HG02571 (cell line): ENCODE measurements around the gene CROCC2.

Experiments used
- ATAC-seq: cut with Tn5 transposase; IDR thresholded peaks from one replicate; pipeline ENCODE4 v1.9.1; 2021; ENCODE audit warnings: mild to moderate bottlenecking, moderate library complexity; ENCODE audit not compliant: unreplicated experiment

Gene CROCC2

DNA sequence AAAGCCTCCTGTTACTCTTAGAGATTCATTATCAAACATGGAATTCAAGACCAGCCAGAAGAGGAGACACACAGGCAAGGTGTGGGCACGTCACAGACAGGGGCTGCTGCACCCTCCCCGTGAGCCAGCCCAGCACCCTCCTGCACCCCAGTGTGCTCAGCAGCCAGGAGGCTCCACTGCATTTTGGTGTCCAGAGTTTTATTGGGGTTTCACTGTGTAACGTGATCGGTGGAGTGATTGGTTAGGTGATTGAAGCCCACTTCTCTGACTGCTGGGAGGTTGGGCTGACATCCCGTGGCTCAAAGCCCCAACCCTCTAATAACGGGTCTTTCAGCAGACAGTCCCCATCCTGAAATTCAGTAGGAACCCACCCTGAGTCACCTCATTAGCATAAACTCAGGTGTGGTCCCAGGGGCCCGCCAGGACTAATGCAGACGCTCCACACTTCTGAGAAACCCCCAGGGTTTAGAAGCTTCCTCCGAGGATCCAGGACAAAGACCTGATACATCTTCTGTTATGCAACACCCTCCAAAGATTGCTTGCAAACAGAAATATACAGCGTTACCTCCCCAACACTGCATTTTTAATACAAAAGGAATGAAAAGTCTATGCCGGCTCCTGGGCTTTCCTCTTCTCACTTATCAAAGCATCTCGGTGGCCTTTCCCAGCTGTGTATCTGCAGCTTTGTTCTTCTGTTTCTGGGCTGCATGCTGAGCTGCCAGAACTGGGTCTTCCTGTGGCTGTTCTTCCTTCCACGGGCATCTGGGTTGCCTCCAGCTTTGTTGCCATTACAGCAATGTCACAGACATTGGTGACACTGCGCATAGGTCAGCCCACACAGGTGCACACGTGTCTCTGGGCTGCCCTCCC lies 48.5 kb downstream of the CROCC2 start:
- no peak for ATAC-seq

GRCh38 chr2:240955306-240956170 lies 49.4 kb downstream of the CROCC2 start:
- ATAC-seq = no peak

DNA sequence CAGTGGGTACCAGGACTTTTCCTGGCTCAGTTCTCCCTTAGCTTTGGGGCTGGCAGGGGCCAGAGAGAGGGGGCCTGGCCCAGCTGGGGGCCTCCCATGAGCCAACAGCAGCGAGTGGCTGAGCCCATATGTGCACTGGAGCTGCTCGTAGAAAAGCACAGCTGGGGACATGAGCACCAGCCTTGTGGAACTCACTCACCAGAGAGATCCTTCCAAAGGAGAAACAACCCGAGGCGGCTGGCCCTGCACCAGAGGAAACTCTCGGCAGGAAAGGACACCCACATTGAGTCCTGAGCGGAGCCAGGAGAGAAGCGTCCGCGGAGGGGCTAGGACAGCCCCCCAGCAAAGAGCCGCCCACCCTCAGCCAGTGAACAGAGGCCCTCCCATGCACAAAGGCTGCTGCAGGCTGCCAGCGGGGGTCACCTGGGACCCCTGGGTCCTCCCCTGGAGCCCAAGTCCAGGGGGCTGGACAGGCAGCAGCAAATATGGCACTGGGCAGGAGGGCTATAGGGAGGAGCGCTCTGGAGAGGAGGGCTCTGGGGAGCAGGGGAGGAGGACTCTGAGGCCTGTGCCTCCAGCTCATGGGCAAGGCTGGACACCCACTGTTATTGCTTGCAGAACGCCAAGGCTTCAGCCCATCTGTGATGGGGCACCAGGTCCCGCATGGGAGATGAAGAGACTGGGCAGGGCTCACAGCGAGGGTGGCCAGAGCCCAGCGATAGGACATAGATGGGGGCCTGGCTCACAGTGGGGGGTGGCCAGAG lies 50.2 kb downstream of the CROCC2 start:
- no peak for ATAC-seq

- ATAC-seq = no peak
These were observed 51.0 kb downstream of the CROCC2 start for GRCh38 chr2:240956935-240957655.

- ATAC-seq = no peak
These were observed 51.7 kb downstream of the CROCC2 start for GRCh38 chr2:240957656-240958365.

DNA sequence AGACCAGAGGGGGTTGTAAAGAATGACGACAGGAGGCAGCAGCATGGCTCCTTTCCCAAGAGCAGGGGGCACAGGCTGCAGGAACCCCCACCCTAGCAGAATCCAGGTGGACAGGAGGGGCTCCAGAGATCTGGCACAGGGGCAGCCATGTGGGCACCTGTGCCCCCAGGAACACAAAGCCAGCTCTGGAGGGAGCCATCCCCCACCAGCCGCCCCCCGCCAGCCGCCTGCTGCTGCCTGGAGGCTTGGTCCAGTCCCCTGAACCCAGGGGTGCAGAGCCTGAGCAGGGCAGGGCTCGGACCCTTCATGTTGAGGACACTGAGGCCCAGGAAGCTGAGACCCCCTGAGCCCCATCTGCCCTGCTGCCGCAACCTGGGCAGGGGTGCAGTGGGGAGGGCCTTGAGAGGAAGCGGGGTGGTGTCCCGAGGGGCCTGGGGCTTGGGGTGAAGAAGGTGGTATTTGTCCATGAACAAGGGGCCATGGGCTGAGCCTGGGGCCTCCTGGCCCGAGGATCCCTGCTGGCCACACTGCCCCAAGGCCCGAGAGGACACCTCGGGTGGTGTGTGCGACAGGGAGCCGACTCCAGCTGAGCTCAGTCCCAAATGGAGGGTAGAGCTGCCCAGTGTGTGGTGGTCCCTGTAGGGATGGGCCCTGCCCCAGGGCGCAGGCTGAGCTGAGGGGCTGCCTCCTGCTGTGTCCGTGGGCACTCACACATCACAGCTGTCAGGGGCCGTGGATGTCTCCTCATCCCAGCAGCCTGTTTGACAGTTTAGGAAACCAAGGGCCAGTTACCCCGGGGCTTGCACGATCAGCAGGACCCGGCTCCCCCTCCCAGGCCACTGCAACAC lies 52.5 kb downstream of the CROCC2 start:
- no peak for ATAC-seq

DNA sequence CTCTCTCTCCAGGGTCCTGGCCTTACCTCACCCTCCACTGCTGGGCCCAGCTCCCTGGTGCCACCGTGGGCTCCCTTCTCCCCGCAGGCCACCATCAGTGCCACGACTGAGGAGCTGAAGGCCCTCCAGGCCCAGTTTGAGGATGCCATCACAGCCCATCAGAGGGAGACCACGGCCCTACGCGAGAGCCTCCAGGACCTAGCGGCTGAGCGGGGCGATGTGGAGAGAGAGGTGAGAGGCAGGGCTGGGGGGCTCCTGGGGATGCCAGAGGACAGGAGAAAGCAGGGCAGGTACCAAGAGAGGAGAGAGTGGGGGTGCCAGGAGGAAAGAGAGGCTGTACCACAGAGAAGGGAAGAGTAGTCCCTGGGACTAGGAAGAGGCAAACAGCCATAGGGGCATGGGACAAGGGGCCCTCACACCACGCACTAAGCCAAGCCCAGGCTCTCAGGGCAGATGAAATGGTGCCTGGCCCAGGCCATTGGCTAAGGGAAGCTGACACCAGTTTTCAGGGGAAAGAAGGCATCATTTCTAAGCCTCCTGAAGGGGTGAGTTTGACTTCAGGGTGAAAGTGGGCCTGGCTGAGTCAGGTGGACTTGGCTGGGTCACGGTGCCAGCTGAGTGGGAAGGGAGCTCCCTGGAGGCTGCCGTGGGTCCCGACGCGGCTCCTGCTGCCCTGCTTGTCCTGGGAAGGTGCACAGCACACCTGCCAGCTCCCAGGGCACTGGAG lies 53.2 kb downstream of the CROCC2 start:
- ATAC-seq = no peak

GRCh38 chr2:240959941-240960308 lies 53.8 kb downstream of the CROCC2 start:
- ATAC-seq = no peak

DNA sequence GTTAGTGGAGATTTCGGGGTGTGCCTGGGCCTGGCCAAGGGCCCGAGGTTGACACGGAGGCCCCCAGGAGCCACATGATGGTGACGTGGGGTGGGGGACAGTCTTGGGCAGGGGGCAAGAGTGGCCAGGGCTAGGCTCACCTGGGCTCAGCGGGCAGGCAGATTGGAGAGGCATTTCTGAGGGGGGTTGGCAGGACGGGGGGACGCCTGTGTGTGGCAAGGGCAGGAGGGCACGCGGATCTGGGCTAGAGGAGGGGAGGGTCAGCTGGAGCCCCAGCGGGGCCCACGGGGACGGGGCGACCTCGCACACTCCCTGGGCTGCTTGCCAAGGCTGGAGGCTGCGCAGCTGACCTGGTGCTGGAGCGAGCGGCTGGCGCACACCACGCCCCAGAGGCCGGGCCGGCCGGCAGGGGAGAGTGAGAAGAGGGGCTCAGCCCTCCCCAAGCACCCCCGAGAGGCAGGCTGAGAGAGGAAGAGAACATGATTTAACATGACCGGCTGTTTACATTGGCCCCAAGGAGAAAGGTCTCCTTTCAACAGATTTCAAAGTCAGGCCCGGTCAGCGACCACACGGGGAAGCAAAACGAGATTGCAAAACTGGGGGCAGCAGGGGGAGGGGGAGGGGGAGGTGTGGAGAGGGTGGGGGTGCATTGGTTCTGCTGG lies 54.3 kb downstream of the CROCC2 start:
- ATAC-seq = no peak

DNA sequence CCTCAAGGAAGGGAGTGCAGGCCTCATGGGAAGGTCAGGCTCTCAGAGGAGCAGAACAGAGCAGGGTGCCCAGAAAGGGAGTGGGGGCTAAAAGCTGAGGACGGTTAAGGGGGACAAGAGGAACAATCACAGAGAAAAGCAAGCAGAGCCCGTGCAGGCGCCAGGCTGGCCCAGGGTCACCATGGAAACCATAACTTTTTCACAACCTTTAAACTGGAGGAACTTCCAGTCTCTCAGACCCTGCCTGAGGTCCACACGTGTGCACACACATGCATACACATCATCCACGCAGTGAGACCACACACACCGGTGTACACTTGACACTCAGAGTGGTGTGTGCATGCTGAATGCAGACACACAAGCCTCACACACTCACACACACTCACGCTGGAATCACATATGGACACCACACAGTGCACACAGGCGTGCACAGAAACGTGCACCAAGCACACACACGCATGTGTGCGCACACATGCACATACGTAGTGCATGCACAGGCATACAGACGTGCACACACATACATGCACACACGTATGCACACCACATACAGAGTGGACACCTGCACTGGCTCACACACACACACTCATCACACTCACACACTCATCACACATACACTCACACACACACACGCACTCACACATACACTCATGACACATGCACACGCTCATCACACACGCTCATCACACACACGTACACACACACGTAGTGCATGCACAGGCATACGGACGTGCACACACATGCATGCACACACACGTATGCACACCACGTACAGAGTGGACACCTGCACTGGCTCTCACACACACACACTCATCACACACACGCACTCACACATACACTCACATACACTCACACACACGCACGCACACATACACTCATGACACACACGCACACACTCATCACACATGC lies 55.1 kb downstream of the CROCC2 start:
- ATAC-seq = no peak

GRCh38 chr2:240961910-240962299 lies 55.8 kb downstream of the CROCC2 start:
- no peak for ATAC-seq

DNA sequence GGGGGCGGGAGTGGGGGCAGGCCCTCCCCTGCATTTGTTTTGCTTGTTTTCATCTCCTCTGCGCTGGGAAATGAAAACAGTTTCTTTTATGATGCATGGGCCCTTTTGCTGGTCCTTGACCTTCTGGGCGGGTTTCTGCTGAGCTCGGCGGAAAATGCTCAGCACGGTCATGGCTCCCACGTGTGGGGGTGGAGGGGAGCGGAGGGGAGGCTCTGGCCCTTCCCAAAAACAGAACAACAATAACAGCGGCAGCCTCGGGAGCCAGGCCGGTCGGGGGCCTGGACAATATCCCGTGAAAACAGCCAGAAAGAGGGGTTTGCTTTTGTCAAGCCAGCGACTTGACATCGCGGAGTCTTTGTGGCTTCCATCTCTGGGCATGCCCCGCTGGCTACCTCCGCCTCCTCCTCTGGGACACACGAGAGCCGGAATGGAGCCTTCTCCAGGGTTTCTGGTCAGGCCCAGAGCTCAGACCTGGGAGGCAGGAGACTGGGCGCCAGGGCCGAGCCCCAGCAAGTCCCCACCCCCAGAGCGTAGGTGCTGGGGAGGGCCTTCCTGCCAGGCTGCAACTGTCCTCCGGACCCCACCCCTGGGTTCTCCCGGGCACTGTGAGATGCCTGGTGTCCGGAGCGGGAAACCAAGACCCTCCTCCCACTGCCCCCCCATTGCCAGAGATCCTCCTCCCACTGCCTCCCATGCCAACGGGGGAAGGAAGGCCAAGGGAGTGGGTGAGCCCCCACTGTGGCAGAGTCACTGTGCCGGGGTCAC lies 56.3 kb downstream of the CROCC2 start:
- ATAC-seq = no peak

DNA sequence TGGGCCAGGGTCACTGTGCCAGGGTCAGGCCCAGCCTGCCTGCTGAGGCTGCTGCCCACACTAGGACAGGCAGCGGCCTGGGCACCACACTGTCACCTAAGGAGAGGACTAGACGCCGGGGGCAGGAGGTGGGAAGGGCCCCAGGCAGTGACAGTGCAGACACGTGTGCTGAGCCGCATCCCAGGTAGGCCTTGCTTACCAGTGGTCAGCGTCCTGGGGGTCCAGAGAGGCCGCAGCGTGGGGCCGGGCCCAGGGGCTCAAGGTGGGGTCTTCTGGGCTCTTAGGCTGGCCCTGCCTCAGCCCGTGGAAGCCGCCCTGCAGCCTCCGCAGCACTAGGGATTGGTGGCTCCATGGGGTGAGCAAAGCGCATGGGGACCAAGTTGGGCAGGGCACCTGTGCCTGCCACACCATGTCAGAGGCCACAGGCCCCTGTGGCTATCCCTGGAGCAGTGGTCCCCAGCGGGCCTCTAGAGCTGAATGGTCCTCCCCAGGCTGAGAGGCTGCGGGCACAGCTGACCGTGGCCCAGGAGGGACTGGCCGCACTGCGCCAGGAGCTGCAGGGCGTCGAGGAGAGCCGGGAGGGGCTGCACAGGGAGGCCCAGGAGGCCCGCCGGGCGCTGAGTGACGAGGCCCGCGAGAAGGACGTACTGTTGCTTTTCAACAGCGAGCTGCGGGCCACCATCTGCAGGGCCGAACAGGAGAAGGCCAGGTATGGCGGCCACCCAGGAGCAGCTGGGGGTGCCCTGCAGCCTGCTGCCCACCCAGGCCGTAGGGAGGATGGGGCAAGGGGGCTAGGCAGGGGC lies 57.1 kb downstream of the CROCC2 start:
- no peak for ATAC-seq

DNA sequence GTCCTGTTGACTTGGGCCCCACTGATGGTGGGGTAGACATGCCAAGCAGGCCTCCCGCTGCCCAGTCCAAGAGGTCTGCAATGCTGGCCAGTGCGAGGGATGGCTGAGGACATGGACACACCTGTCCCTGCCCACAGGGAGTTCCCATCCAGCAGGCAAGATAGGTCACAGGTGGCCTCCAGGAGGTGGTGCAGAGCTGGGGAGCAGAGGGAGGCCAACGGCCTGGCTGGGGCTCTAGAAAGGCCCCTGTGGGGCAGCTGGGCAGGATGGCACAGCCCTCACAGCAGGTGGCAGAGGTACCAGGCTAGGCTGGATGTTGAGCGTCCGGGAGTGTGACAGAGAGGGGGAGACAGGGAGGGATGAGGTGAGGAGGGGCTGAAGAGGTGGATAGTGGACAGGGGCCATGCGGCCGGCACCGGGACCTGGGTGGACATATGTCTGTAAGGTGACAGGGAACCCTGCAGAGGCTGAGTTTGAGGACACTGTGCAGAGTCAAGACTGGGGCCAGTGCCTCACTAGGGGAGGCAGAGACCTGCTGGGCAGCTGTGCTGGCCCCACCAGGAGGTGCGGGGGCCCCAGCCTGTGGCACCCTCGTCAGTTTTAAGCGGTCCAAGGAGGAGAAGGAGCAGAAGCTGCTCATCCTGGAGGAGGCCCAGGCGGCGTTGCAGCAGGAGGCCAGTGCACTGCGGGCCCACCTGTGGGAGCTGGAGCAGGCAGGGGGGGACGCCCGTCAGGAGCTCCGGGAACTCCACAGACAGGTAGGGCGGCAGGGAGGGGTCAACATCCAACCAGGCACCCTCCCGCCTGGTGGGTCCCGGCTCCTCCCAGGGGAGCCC lies 58.0 kb downstream of the CROCC2 start:
- no peak for ATAC-seq
